Calu3 (cell line): ENCODE data around the gene PMVK. TPM values are rescaled to one million over a fixed set of nuclear protein-coding genes. Genes with fewer than 3 reads are reported as not detected.

Source experiments
- BruUV-seq: library from RNA; stranded (reverse); fragments of 400-500 nt; replicated peaks from 2 replicates; lab custom pipeline; 2021; lab: Mats Ljungman, UMichigan
- CTCF ChIA-PET: fragments of 300-600 bp; sonication (Branson Sonifier 250); formaldehyde crosslinking; loops from one replicate; lab custom pipeline; 2022; ENCODE audit warnings: antibody characterized with exemption; lab: Charles Lee
- DNase-seq: peaks from one replicate; pipeline ENCODE4 v3.0.0; 2022
- H3K27ac Mint-ChIP-seq: one replicate; pipeline ENCODE4 v1.8.0; 2022; ENCODE audit warnings: mixed read lengths; ENCODE audit not compliant: unreplicated experiment
- H3K27me3 Mint-ChIP-seq: one replicate; pipeline ENCODE4 v1.8.0; 2022; ENCODE audit warnings: mixed read lengths; ENCODE audit not compliant: unreplicated experiment
- H3K36me3 Mint-ChIP-seq: one replicate; pipeline ENCODE4 v1.8.0; 2022; ENCODE audit warnings: mild to moderate bottlenecking, moderate library complexity, mixed read lengths; ENCODE audit not compliant: insufficient read depth, unreplicated experiment
- H3K4me1 Mint-ChIP-seq: one replicate; pipeline ENCODE4 v1.8.0; 2022; ENCODE audit warnings: mild to moderate bottlenecking, low read depth, mixed read lengths; ENCODE audit not compliant: unreplicated experiment
- H3K4me3 Mint-ChIP-seq: one replicate; pipeline ENCODE4 v1.8.0; 2022; ENCODE audit warnings: mild to moderate bottlenecking, low read depth, moderate library complexity, mixed read lengths; ENCODE audit not compliant: unreplicated experiment
- H3K9me3 Mint-ChIP-seq: one replicate; pipeline ENCODE4 v1.8.0; 2022; ENCODE audit warnings: low read depth, mixed read lengths; ENCODE audit not compliant: unreplicated experiment
- CTCF ChIP-seq: fragments of 200-600 bp; IDR thresholded peaks from one replicate; pipeline ENCODE4 v1.8.0; 2022; ENCODE audit warnings: antibody characterized with exemption; ENCODE audit not compliant: unreplicated experiment
- intact Hi-C: fragments of 100-400 bp; cut with micrococcal nuclease; formaldehyde crosslinking; loops from one replicate; pipeline ENCODE4 v1.10.0; 2022; ENCODE audit not compliant: unreplicated experiment
- total RNA-seq: library from RNA; stranded (reverse); gene quantifications from 2 replicates; pipeline ENCODE4 v1.2.3, GENCODE V29; 2022

Gene PMVK
- total RNA-seq, 1 experiment from 2014 or later = 47.3 TPM

GRCh38 chr1:154972517-154973343, 36.2 kb upstream of the PMVK start:
- peaks cover 36% of the 10 kb centered on the region for H3K4me1 Mint-ChIP-seq
- peak; percentile 85 for DNase-seq
- no peaks in the 10 kb centered on the region for H3K9me3 Mint-ChIP-seq
- H3K36me3 Mint-ChIP-seq = peaks cover 16% of the 10 kb centered on the region
- intact Hi-C loops = loop anchor here (5.0 kb wide), 1 partner anchor 90 kb away; the partner anchor contains the start of gene EFNA4
- no peak overlapping the region for H3K27ac Mint-ChIP-seq
- no peak overlapping the region for H3K4me3 Mint-ChIP-seq
- H3K27me3 Mint-ChIP-seq = no peaks in the 10 kb centered on the region
- TSS peak; percentile 66 for BruUV-seq
- CTCF ChIA-PET = interaction anchor here (0.5 to 1.8 kb wide), 11 partner anchors 11 to 89 kb away, joined by 3 to 12 read pairs (median 5); partner anchors contain the start of genes FLAD1 and PYGO2
- no peak for TF ChIP-seq CTCF

GRCh38 chr1:154972213-154972516, 35.6 kb upstream of the PMVK start:
- BruUV-seq = no TSS peak
- CTCF ChIA-PET = interaction anchor here (0.5 to 1.8 kb wide), 7 partner anchors 11 to 269 kb away, joined by 3 to 12 read pairs (median 5); partner anchors contain the start of gene PYGO2
- Mint-ChIP-seq H3K27me3 (no peaks in the 10 kb centered on the region), H3K4me3 (no peak overlapping the region), H3K27ac (no peak overlapping the region), H3K9me3 (no peaks in the 10 kb centered on the region), H3K36me3 (peaks cover 22% of the 10 kb centered on the region), H3K4me1 (peaks cover 36% of the 10 kb centered on the region)
- TF ChIP-seq CTCF = no peak
- intact Hi-C loops = loop anchor here (5.0 kb wide), 1 partner anchor 90 kb away; the partner anchor contains the start of gene EFNA4
- no peak for DNase-seq

- BruUV-seq = no TSS peak
- TF ChIP-seq CTCF = no peak
- Mint-ChIP-seq H3K36me3 (peaks cover 24% of the 10 kb centered on the region), H3K4me3 (peak overlapping the region; percentile 53), H3K9me3 (no peaks in the 10 kb centered on the region), H3K4me1 (peaks cover 36% of the 10 kb centered on the region), H3K27ac (peak overlapping the region; percentile 69), H3K27me3 (no peaks in the 10 kb centered on the region)
- DNase-seq = no peak
- CTCF ChIA-PET = interaction anchor here (0.7 to 1.8 kb wide), 5 partner anchors 10 to 269 kb away, joined by 4 to 12 read pairs (median 7); partner anchors contain the start of gene PYGO2
- intact Hi-C loops = loop anchor here (5.0 kb wide), 1 partner anchor 91 kb away; the partner anchor contains the start of gene EFNA4
Observed at GRCh38 chr1:154971341-154971998, 35.0 kb upstream of the PMVK start.

GRCh38 chr1:154970631-154971340, 34.3 kb upstream of the PMVK start, which contains the start of gene SHC1:
Gene SHC1, minus strand, starts transcription at chr1:154970747. Its CDS starts 221 bp downstream, at chr1:154970526.
- CTCF ChIA-PET = interaction anchor here (0.8 to 1.1 kb wide), 2 partner anchors 9 to 48 kb away, joined by 3 to 4 read pairs; partner anchors contain the start of gene PYGO2
- intact Hi-C loops = loop anchor here (5.0 kb wide), 1 partner anchor 92 kb away; the partner anchor contains the start of gene EFNA4
- Mint-ChIP-seq H3K9me3 (no peaks in the 10 kb centered on the region), H3K4me3 (peak within 1 kb of the TSS; percentile 53), H3K4me1 (peaks cover 36% of the 10 kb centered on the region), H3K27me3 (no peaks in the 10 kb centered on the region), H3K36me3 (peaks cover 28% of the 10 kb centered on the region), H3K27ac (peak within 1 kb of the TSS; percentile 69)
- peak; percentile 47 for DNase-seq
- no TSS peak for BruUV-seq
- no peak for TF ChIP-seq CTCF
